ENCODE measurements around the gene MEA1.
A peak's percentile ranks its signal among the peaks of the same experiment; 100 is the strongest.

Gene MEA1

DNA sequence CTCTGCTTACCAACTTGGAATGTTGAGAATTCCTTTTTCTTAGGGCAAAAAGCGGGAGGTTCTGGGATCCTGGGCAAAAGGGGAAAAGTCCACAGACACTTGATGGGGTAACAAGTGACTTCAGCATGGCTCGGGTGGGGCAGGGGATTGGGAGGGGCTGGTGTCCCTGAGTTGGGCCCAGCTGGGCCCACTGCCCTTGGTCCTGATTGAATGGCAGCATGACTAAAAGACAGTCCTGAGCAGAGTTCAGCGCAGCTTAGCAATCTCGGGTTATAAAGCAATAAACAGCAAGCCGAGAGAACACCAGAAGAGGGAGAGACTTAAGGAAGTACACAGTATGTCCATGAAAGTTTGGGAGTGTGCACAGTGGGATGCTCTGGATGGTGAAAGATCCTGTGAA is 23.8 kb downstream of the MEA1 start:
- TF ChIP-seq, protein P1, sequence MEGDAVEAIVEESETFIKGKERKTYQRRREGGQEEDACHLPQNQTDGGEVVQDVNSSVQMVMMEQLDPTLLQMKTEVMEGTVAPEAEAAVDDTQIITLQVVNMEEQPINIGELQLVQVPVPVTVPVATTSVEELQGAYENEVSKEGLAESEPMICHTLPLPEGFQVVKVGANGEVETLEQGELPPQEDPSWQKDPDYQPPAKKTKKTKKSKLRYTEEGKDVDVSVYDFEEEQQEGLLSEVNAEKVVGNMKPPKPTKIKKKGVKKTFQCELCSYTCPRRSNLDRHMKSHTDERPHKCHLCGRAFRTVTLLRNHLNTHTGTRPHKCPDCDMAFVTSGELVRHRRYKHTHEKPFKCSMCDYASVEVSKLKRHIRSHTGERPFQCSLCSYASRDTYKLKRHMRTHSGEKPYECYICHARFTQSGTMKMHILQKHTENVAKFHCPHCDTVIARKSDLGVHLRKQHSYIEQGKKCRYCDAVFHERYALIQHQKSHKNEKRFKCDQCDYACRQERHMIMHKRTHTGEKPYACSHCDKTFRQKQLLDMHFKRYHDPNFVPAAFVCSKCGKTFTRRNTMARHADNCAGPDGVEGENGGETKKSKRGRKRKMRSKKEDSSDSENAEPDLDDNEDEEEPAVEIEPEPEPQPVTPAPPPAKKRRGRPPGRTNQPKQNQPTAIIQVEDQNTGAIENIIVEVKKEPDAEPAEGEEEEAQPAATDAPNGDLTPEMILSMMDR (IDR thresholded peaks at IDR 0.05; ENCODE audit: borderline replicate concordance, insufficient read depth, low read depth, low read length), result no peak

GRCh38 chr6:42988486-42989020 is 25.2 kb downstream of the MEA1 start:
- TF ChIP-seq, protein P1 (IDR thresholded peaks at IDR 0.05; ENCODE audit: borderline replicate concordance, insufficient read depth, low read depth, low read length), result no peak
- no peak overlapping the region for H3K4me3 ChIP-seq (ENCODE audit: low read depth, low read length)

More for the DNA sequence above, 23.8 kb downstream of the MEA1 start:
- H3K4me3 ChIP-seq (ENCODE audit: low read depth, low read length), result no peak overlapping the region

- H3K4me3 ChIP-seq (ENCODE audit: low read depth, low read length), result no peak overlapping the region
- TF ChIP-seq, protein P1 (IDR thresholded peaks at IDR 0.05; ENCODE audit: borderline replicate concordance, insufficient read depth, low read depth, low read length), result no peak
Observed at GRCh38 chr6:42987533-42988451, 26.0 kb downstream of the MEA1 start.

- H3K4me3 ChIP-seq (ENCODE audit: low read depth, low read length), result peak overlapping the region; percentile 82
- TF ChIP-seq, protein P1 (IDR thresholded peaks at IDR 0.05; ENCODE audit: borderline replicate concordance, insufficient read depth, low read depth, low read length), result no peak
Observed at GRCh38 chr6:42984924-42985475, 28.7 kb downstream of the MEA1 start.

- TF ChIP-seq, protein P1 (IDR thresholded peaks at IDR 0.05; ENCODE audit: borderline replicate concordance, insufficient read depth, low read depth, low read length), result no peak
Observed at GRCh38 chr6:42984001-42984923, 29.5 kb downstream of the MEA1 start, which contains the start of gene PPP2R5D. PPP2R5D (plus strand) TSS chr6:42984570; CDS start chr6:42984678, 108 bp downstream.

GRCh38 chr6:42981836-42982235 is 31.9 kb downstream of the MEA1 start:
- TF ChIP-seq, protein P1 (IDR thresholded peaks at IDR 0.05; ENCODE audit: borderline replicate concordance, insufficient read depth, low read depth, low read length), result no peak
- H3K4me3 ChIP-seq (ENCODE audit: low read depth, low read length), result no peak overlapping the region

More at GRCh38 chr6:42984001-42984923, 29.5 kb downstream of the MEA1 start, which contains the start of gene PPP2R5D:
- peak within 1 kb of the TSS; percentile 82 for H3K4me3 ChIP-seq (ENCODE audit: low read depth, low read length)

All from GM12875 (cell line).